Nephron (organoid): ENCODE measurements around the gene SLC25A25.
"Not testable (repeated sequence)": the region's sequence is repeated elsewhere in the genome, so short reads cannot be mapped to it uniquely, and the experiment has no call there.

Experiments
- H3K27ac Mint-ChIP-seq, 3 experiments: 2 replicates each; pipeline ENCODE4 v1.8.0; 2020; ENCODE audit warnings: mixed read lengths in 3 of 3, mild to moderate bottlenecking in 2 of 3, moderate library complexity in 1 of 3
- H3K27me3 Mint-ChIP-seq: 2 replicates; pipeline ENCODE4 v1.8.0; 2021; ENCODE audit warnings: low read depth, mild to moderate bottlenecking, moderate library complexity, mixed read lengths
- H3K36me3 Mint-ChIP-seq: 2 replicates; pipeline ENCODE4 v1.8.0; 2020; ENCODE audit warnings: low read depth, mixed read lengths
- H3K4me1 Mint-ChIP-seq: 2 replicates; pipeline ENCODE4 v1.8.0; 2020; ENCODE audit warnings: mixed read lengths
- H3K4me3 Mint-ChIP-seq, 3 experiments: 2 replicates each; pipeline ENCODE4 v1.8.0; 2020; ENCODE audit warnings: mild to moderate bottlenecking in 3 of 3, mixed read lengths in 3 of 3, moderate library complexity in 2 of 3
- H3K9me3 Mint-ChIP-seq: 2 replicates; pipeline ENCODE4 v1.8.0; 2020; ENCODE audit warnings: mixed read lengths
- TF ChIP-seq, protein P1 (sequence below), 3 experiments: fragments of 200-600 bp; sonication (generic); IDR thresholded peaks; one replicate each; pipeline ENCODE4 v1.5.0; 2021; ENCODE audit warnings: antibody characterized with exemption in 3 of 3; ENCODE audit not compliant: unreplicated experiment in 3 of 3

The SLC25A25 gene

GRCh38 chr9:128034821-128035652 is 33.0 kb upstream of the SLC25A25 start:
- peaks cover 8% of the 10 kb centered on the region for H3K27me3 Mint-ChIP-seq
- no peaks in the 10 kb centered on the region for H3K4me1 Mint-ChIP-seq
- no peaks in the 10 kb centered on the region for H3K9me3 Mint-ChIP-seq
- H3K36me3 Mint-ChIP-seq, result no peaks in the 10 kb centered on the region
- peak overlapping the region in 1 of 3 experiments; percentile 56 for H3K27ac Mint-ChIP-seq
- no peak overlapping the region for H3K4me3 Mint-ChIP-seq
- TF ChIP-seq, protein P1, sequence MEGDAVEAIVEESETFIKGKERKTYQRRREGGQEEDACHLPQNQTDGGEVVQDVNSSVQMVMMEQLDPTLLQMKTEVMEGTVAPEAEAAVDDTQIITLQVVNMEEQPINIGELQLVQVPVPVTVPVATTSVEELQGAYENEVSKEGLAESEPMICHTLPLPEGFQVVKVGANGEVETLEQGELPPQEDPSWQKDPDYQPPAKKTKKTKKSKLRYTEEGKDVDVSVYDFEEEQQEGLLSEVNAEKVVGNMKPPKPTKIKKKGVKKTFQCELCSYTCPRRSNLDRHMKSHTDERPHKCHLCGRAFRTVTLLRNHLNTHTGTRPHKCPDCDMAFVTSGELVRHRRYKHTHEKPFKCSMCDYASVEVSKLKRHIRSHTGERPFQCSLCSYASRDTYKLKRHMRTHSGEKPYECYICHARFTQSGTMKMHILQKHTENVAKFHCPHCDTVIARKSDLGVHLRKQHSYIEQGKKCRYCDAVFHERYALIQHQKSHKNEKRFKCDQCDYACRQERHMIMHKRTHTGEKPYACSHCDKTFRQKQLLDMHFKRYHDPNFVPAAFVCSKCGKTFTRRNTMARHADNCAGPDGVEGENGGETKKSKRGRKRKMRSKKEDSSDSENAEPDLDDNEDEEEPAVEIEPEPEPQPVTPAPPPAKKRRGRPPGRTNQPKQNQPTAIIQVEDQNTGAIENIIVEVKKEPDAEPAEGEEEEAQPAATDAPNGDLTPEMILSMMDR (IDR thresholded peaks at IDR 0.05; ENCODE audit: unreplicated experiment in 3 of 3), result peak; percentile 68 to 75 (median 73)

- H3K4me1 Mint-ChIP-seq, H3K9me3 Mint-ChIP-seq, H3K27ac Mint-ChIP-seq, H3K4me3 Mint-ChIP-seq, H3K36me3 Mint-ChIP-seq: not testable (repeated sequence)
- peaks cover 11% of the 10 kb centered on the region for H3K27me3 Mint-ChIP-seq
Observed at GRCh38 chr9:128036522-128036921, 31.5 kb upstream of the SLC25A25 start.

GRCh38 chr9:128040783-128041182 is 27.2 kb upstream of the SLC25A25 start:
- peaks cover 11% of the 10 kb centered on the region for H3K27me3 Mint-ChIP-seq
- peaks cover 14% of the 10 kb centered on the region for H3K4me1 Mint-ChIP-seq
- not testable (repeated sequence) for H3K4me3 Mint-ChIP-seq, H3K36me3 Mint-ChIP-seq, H3K9me3 Mint-ChIP-seq, H3K27ac Mint-ChIP-seq

- Mint-ChIP-seq H3K4me1 (peaks cover 27% of the 10 kb centered on the region), H3K27ac (peak overlapping the region in 2 of 3 experiments; percentile 48 to 62), H3K36me3 (no peaks in the 10 kb centered on the region), H3K4me3 (no peak overlapping the region), H3K9me3 (no peaks in the 10 kb centered on the region), H3K27me3 (peaks cover 11% of the 10 kb centered on the region)
- TF ChIP-seq, protein P1 (IDR thresholded peaks at IDR 0.05; ENCODE audit: unreplicated experiment in 3 of 3), result no peak
Observed at GRCh38 chr9:128042043-128042442, 26.0 kb upstream of the SLC25A25 start.

GRCh38 chr9:128043467-128043868 is 24.6 kb upstream of the SLC25A25 start:
- no peaks in the 10 kb centered on the region for H3K36me3 Mint-ChIP-seq
- peaks cover 9% of the 10 kb centered on the region for H3K27me3 Mint-ChIP-seq
- no peak overlapping the region for H3K4me3 Mint-ChIP-seq
- H3K27ac Mint-ChIP-seq, result peak overlapping the region; percentile 43 to 96 (median 68)
- H3K4me1 Mint-ChIP-seq, result peaks cover 31% of the 10 kb centered on the region
- TF ChIP-seq, protein P1 (IDR thresholded peaks at IDR 0.05; ENCODE audit: unreplicated experiment in 3 of 3), result no peak
- no peaks in the 10 kb centered on the region for H3K9me3 Mint-ChIP-seq

- H3K4me3 Mint-ChIP-seq, H3K36me3 Mint-ChIP-seq, H3K27ac Mint-ChIP-seq, H3K27me3 Mint-ChIP-seq, H3K9me3 Mint-ChIP-seq: not testable (repeated sequence)
- H3K4me1 Mint-ChIP-seq, result peaks cover 43% of the 10 kb centered on the region
Observed at GRCh38 chr9:128045409-128045808, 22.6 kb upstream of the SLC25A25 start.

GRCh38 chr9:128045831-128046230 is 22.2 kb upstream of the SLC25A25 start:
- H3K9me3 Mint-ChIP-seq, result no peaks in the 10 kb centered on the region
- H3K27me3 Mint-ChIP-seq, result no peaks in the 10 kb centered on the region
- peaks cover 43% of the 10 kb centered on the region for H3K4me1 Mint-ChIP-seq
- TF ChIP-seq, protein P1 (IDR thresholded peaks at IDR 0.05; ENCODE audit: unreplicated experiment in 3 of 3), result no peak
- no peak overlapping the region for H3K4me3 Mint-ChIP-seq
- H3K27ac Mint-ChIP-seq, result peak overlapping the region; percentile 75 to 94 (median 85)
- no peaks in the 10 kb centered on the region for H3K36me3 Mint-ChIP-seq
